Sigmoid colon (tissue), 7 donors: ENCODE measurements around the gene MGMT. TPM values are rescaled to one million over a fixed set of nuclear protein-coding genes. Genes with fewer than 3 reads are reported as not detected.

ENCODE experiments used
- DNase-seq: peaks from one replicate; pipeline ENCODE4 v3.0.0-alpha.2; 2019
- H3K27ac ChIP-seq, 4 donors: fragments of 200-600 bp; sonication (generic); one replicate each; pipeline ENCODE4 v1.5.1; 2016 to 2019; ENCODE audit warnings: mild to moderate bottlenecking in 1 of 4
- H3K27me3 ChIP-seq, 3 donors: fragments of 200-600 bp; sonication (generic); one replicate each; pipeline ENCODE4 v1.5.1; 2019; ENCODE audit warnings: mild to moderate bottlenecking in 1 of 3
- H3K36me3 ChIP-seq, 4 donors: fragments of 200-600 bp; sonication (generic); one replicate each; pipeline ENCODE4 v1.5.1; 2016 to 2019
- H3K4me1 ChIP-seq, 4 donors: fragments of 200-600 bp; sonication (generic); one replicate each; pipeline ENCODE4 v1.5.1; 2017 to 2019
- H3K4me3 ChIP-seq, 4 donors: fragments of 200-600 bp; sonication (generic); one replicate each; pipeline ENCODE4 v1.5.1; 2017 to 2019; ENCODE audit warnings: mild to moderate bottlenecking in 2 of 4, moderate library complexity in 1 of 4
- H3K9me3 ChIP-seq, 4 donors: fragments of 200-600 bp in 3 of 4; sonication (generic) in 3 of 4; one replicate each; pipeline versions ENCODE4 v1.5.1 to v1.6.1; 2013 to 2019
- CTCF ChIP-seq, 4 experiments: fragments of 450-650 bp in 3 of 4; fragments of 200-600 bp in 1 of 4; IDR thresholded peaks; one replicate each; pipeline ENCODE4 v1.5.1; 2016 to 2019; ENCODE audit warnings: antibody characterized with exemption in 4 of 4, mild to moderate bottlenecking in 3 of 4, moderate library complexity in 2 of 4
- EP300 ChIP-seq, 4 donors: sonication (generic); formaldehyde crosslinking; IDR thresholded peaks; one replicate each; pipeline ENCODE4 v1.6.1; 2017; ENCODE audit warnings: antibody characterized with exemption in 4 of 4
- POLR2A ChIP-seq, 2 donors: fragments of 450-650 bp; IDR thresholded peaks; one replicate each; pipeline ENCODE4 v1.6.1; 2016; ENCODE audit warnings: antibody characterized with exemption in 2 of 2, mild to moderate bottlenecking in 2 of 2, moderate library complexity in 2 of 2
- POLR2AphosphoS5 ChIP-seq, 4 donors: sonication (generic); formaldehyde crosslinking; IDR thresholded peaks; one replicate each; pipeline ENCODE4 v1.6.1; 2017; ENCODE audit warnings: antibody characterized with exemption in 4 of 4
- WGBS, 2 donors: extraction: QIAGEN DNeasy Blood & Tissue Kit; methylation state at CpG; one replicate each; pipeline ENCODE4 v1.1.7; 2013; 5-methylcytosine and 5-hydroxymethylcytosine counted together
- intact Hi-C: fragments of 100-400 bp; cut with DNase I; formaldehyde crosslinking; loops from one replicate; pipeline ENCODE4 v1.15.1; 2023
- polyA plus RNA-seq, 3 donors: library from polyadenylated mRNA; stranded (reverse); fragments of 200-250 nt; gene quantifications; one replicate each; pipeline ENCODE4 v1.2.3, GENCODE V29; 2013
- total RNA-seq, 4 donors: library from RNA; depleted of rRNA; stranded (reverse); fragments of >200 nt; gene quantifications; one replicate each; pipeline ENCODE4 v1.1.0, GENCODE V29; 2016
- donor health status: healthy with polysubstance abuse.
- donor health status: Bipolar disorder and iron deficiency.
- donor health status: healthy.

MGMT gene
- total and polyA plus RNA-seq, 7 donors, result 7.2 to 40.3 (median 24.3) TPM

GRCh38 chr10:129788215-129788614 lies 321.2 kb downstream of the MGMT start:
- no peak for DNase-seq
- H3K27ac ChIP-seq, result no peak overlapping the region
- no peak for TF ChIP-seq CTCF (IDR thresholded peaks at IDR 0.05)
- TF ChIP-seq POLR2AphosphoS5 (IDR thresholded peaks at IDR 0.05), result no peak
- TF ChIP-seq POLR2A (IDR thresholded peaks at IDR 0.05), result no peak
- TF ChIP-seq EP300 (IDR thresholded peaks at IDR 0.05), result no peak
- 92 to 93% methylated on average over 10 of the region's 10 CpGs for WGBS, 2 donors
- peaks cover 0 to 4% (median 0%) of the 10 kb centered on the region in 4 donors for H3K9me3 ChIP-seq
- no peaks in the 10 kb centered on the region for H3K36me3 ChIP-seq
- no peaks in the 10 kb centered on the region for H3K4me1 ChIP-seq
- no peak overlapping the region for H3K4me3 ChIP-seq
- intact Hi-C loops, result no loop called here
- no peaks in the 10 kb centered on the region for H3K27me3 ChIP-seq

- Histone ChIP-seq H3K4me3 (no peak overlapping the region), H3K4me1 (no peaks in the 10 kb centered on the region), H3K36me3 (no peaks in the 10 kb centered on the region), H3K27ac (no peak overlapping the region), H3K9me3 (peaks cover 0 to 4% (median 0%) of the 10 kb centered on the region in 4 donors), H3K27me3 (no peaks in the 10 kb centered on the region)
- no peak for DNase-seq
- 86 to 93% methylated on average over 17 of the region's 17 CpGs for WGBS, 2 donors
- TF ChIP-seq CTCF (IDR thresholded peaks at IDR 0.05), result no peak
- intact Hi-C loops, result no loop called here
Observed at GRCh38 chr10:129790715-129791446, 323.8 kb downstream of the MGMT start.

- no peak overlapping the region for H3K4me3 ChIP-seq
- intact Hi-C loops, result no loop called here
- H3K4me1 ChIP-seq, result no peaks in the 10 kb centered on the region
- no peak for DNase-seq
- H3K27me3 ChIP-seq, result no peaks in the 10 kb centered on the region
- WGBS, 2 donors, result 92 to 95% methylated on average over 7 of the region's 7 CpGs
- H3K36me3 ChIP-seq, result no peaks in the 10 kb centered on the region
- no peak for TF ChIP-seq EP300 (IDR thresholded peaks at IDR 0.05)
- TF ChIP-seq POLR2AphosphoS5 (IDR thresholded peaks at IDR 0.05), result no peak
- TF ChIP-seq CTCF (IDR thresholded peaks at IDR 0.05), result no peak
- no peak for TF ChIP-seq POLR2A (IDR thresholded peaks at IDR 0.05)
- peaks cover 0 to 7% (median 0%) of the 10 kb centered on the region in 4 donors for H3K9me3 ChIP-seq
- H3K27ac ChIP-seq, result no peak overlapping the region
Observed at GRCh38 chr10:129792141-129792540, 325.1 kb downstream of the MGMT start.

GRCh38 chr10:129792864-129793263 lies 325.8 kb downstream of the MGMT start:
- WGBS, 2 donors, result 96 to 97% methylated on average over 10 of the region's 10 CpGs
- H3K9me3 ChIP-seq, result peaks cover 0 to 7% (median 0%) of the 10 kb centered on the region in 4 donors
- H3K27me3 ChIP-seq, result no peaks in the 10 kb centered on the region
- no peaks in the 10 kb centered on the region for H3K4me1 ChIP-seq
- H3K36me3 ChIP-seq, result no peaks in the 10 kb centered on the region
- H3K4me3 ChIP-seq, result no peak overlapping the region
- intact Hi-C loops, result no loop called here
- H3K27ac ChIP-seq, result no peak overlapping the region
- no peak for DNase-seq
- no peak for TF ChIP-seq POLR2AphosphoS5 (IDR thresholded peaks at IDR 0.05)
- TF ChIP-seq CTCF (IDR thresholded peaks at IDR 0.05), result no peak
- TF ChIP-seq POLR2A (IDR thresholded peaks at IDR 0.05), result no peak
- no peak for TF ChIP-seq EP300 (IDR thresholded peaks at IDR 0.05)

DNA sequence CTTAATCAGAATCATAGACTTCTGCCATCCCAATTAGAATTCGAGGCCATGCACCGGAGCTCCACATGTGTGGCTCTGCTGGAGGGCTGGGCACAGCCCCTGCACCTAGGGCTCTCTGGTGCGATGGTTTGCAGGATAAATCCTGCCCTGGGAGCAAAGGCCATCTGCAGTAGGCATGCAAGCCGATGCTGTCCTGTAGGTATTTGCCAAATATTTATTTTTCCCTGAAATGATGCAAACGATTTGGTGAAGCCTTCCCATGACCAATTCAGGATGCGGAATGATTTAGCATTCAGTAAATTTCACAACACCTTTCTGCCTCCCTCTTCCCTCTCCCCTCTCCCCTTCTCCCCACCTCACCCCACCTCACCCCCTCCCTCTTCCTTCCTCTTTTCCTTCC lies 326.4 kb downstream of the MGMT start:
- Histone ChIP-seq H3K9me3 (peaks cover 0 to 7% (median under 1%) of the 10 kb centered on the region in 4 donors), H3K27me3 (no peaks in the 10 kb centered on the region), H3K27ac (no peak overlapping the region), H3K36me3 (no peaks in the 10 kb centered on the region), H3K4me1 (no peaks in the 10 kb centered on the region), H3K4me3 (no peak overlapping the region)
- DNase-seq, result no peak
- intact Hi-C loops, result no loop called here
- no peak for TF ChIP-seq EP300 (IDR thresholded peaks at IDR 0.05)
- no peak for TF ChIP-seq POLR2AphosphoS5 (IDR thresholded peaks at IDR 0.05)
- no peak for TF ChIP-seq CTCF (IDR thresholded peaks at IDR 0.05)
- no peak for TF ChIP-seq POLR2A (IDR thresholded peaks at IDR 0.05)
- WGBS, 2 donors, result 74 to 85% methylated on average over 6 of the region's 6 CpGs
